ENCODE results near the gene HORMAD2. TPM values are rescaled to one million over a fixed set of nuclear protein-coding genes. Genes with fewer than 3 reads are reported as not detected.
A peak's percentile ranks its signal among the peaks of the same experiment; 100 is the strongest.
"Not testable (repeated sequence)": the region's sequence is repeated elsewhere in the genome, so short reads cannot be mapped to it uniquely, and the experiment has no call there.

Gene HORMAD2
- total RNA-seq, 1 experiment from 2014 or later = not detected

DNA sequence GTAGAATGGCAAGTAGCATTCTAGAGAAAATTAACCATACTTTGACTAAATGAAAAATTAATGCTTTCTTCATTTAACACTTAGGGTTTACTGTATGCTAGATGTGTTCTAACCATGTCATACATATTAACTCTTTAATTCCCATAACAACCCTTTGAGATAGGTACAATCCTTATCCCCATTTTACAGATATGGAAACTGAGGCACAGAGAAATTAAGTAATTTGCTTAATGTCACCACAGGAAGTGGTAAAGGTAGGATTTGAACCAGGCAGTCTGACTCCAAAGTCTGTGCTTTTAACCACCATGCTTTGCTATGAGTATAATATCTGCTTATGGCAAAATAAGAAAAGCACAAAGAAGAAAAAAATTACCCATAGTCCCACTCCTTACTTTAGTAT lies 106.8 kb downstream of the HORMAD2 start:
- DNase-seq (ENCODE audit: extremely low read depth, low read depth) = no peak

DNA sequence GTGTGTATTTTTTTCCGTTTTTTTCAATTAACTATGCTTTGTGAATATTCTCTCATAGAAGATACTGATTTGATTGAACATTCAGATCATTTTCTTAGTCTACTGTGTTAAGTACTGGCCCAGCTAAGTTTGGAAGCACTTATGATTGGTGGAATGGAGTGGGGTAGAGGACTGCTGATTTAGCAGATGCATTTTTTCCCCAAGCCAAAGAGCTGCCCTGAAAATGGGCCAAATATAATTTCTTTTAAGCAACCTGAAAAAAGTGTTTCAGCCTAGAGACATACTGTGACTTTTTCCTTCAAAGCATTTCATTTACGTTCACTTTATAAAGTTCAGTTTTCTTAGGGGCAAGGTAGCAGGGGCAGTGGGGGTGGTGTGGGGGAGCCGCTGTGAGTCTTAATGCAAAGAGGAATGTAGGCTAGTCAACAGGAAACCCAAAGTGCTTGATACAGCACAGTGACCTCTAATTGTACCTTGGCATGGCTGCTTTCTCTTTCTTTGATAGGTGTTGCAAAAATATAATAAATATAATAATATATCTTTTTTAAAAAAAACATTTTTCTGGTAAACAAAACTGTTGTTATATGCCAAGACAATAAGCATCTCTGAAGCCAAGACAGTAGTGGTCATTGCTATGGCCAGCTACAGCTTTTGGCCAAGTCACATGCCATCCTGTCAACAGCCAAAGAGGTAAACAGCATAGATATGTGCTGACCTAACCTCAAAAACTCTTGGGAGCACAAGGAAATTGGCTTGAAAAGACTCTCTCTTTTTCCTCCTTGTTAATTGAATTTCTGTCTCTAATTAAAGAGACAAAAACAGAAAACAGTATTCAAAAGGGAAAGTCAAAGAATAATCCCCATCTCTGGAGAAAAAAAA lies 107.5 kb downstream of the HORMAD2 start:
- DNase-seq (ENCODE audit: extremely low read depth, low read depth) = no peak

DNA sequence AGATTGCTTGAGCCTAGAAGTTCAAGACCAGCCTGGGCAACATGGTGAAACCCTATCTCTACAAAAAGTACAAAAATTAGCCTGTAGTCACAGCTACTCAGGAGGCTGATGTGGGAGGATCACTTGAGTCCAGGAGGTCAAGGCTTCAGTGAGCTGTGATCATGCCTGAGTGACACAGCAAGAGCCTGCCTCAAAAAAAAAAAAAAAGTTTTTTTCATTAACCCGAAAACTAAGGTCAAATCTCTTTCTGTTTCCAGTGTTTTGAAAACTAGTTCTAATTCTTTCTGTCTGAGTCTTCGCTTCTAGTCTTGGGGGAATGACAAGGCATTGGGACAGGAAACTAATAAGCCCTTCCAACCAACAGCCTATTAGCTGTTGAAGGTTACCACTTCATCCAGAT lies 108.6 kb downstream of the HORMAD2 start:
- no peak for DNase-seq (ENCODE audit: extremely low read depth, low read depth)

DNA sequence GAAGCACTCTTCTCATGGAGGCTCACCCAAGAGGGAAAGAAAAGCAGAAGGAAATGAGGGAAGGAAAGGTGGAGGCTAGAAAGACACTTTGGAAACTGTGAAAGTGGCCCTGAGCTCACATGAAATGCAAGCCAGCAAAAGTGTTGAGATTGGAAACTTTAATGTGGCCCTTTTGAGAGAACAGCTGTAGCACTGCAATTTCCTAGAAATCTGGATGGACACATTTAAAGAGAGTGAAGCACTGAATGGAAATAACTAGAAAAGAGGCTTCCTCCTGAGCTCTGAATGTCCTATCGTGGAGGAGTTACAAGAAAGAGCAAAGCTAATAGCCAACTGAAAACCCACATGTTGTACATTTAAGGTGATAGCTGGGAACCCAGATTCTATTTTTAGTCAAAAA lies 110.3 kb downstream of the HORMAD2 start:
- no peak for DNase-seq (ENCODE audit: extremely low read depth, low read depth)

DNA sequence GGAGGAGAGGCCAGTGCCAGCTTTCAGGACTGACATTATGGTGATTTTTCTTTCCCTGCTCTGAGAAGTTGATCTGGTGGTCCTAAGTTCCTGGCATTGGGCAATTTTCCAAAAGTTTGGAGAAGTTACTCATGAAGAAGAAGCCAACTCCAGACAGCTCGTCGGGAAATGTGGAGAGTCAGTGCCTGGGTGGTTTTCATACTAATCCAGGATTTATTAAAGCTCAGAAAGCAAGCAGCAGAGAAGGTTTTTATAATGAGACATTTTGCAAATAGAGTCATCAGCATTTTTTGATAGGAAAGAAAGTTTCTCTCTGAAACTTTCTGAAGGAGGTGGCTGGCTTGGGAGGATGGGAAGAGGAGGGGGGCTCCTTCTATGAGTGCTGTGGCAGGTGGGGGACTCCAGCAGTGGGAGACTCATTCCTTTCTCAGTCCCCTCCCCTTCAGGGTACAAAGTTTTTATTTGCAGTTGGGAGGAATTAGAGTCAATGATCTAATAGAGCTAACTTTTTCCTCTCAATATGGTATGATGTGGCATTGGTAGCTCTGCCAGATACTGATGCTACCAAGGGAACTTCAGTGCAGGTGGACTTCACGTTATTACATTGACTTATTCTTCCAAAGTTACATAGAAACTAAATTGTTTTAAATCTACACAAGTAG lies 110.9 kb downstream of the HORMAD2 start:
- DNase-seq (ENCODE audit: extremely low read depth, low read depth) = no peak

DNA sequence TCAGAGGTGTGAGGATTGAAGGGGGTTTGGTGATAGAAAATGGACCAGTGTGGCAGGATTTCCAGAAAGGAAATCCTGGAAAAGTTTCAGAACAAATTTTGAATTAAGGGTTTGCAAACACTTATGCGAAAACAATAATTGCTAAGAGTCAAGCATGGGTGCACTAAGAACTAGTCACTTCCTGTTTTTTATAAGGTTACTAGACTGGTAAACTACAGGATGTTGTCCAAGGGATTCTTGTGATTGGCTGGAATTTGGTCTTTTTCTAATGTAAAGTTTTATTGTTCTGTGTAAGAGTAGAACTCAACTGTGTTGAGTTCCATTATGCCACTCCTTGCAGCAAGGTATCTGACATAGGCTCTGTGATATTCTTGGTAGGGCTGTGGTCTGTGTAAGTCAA lies 112.2 kb downstream of the HORMAD2 start:
- DNase-seq (ENCODE audit: extremely low read depth, low read depth) = no peak

DNA sequence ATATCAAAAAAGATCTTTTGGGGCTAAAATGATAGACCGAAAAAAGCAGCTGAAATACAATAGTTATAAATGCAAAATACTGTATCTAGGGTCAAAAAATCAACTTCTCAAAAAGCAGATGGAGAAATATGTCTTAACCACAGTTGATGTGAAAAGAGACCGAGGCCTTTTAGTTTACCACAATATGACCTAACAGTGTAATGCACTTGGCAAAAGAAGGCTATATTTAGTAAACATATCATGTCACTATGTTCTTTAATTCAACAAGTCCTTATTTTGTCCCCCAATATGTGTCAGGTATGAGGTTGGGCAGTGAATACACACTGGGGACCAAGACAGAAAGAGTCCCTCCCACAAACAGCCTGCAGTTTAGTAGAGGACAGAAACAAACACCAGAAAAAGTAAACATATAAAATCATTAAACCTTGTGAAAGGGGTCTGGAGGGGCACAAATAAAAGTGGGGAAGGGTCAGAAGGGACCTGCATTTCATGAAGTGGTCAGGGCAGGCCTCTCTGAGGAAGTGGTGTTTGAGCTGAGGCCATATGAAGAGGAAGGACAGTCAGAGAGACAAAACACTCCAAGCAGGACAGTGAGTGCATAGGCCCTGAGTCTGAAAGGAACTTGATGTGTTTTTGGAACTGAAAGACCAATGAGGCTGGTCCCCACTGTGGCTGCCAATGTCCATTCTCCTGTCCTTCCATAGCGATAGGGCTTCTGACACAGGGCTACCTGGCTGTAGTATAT lies 112.9 kb downstream of the HORMAD2 start:
- DNase-seq (ENCODE audit: extremely low read depth, low read depth) = no peak

DNA sequence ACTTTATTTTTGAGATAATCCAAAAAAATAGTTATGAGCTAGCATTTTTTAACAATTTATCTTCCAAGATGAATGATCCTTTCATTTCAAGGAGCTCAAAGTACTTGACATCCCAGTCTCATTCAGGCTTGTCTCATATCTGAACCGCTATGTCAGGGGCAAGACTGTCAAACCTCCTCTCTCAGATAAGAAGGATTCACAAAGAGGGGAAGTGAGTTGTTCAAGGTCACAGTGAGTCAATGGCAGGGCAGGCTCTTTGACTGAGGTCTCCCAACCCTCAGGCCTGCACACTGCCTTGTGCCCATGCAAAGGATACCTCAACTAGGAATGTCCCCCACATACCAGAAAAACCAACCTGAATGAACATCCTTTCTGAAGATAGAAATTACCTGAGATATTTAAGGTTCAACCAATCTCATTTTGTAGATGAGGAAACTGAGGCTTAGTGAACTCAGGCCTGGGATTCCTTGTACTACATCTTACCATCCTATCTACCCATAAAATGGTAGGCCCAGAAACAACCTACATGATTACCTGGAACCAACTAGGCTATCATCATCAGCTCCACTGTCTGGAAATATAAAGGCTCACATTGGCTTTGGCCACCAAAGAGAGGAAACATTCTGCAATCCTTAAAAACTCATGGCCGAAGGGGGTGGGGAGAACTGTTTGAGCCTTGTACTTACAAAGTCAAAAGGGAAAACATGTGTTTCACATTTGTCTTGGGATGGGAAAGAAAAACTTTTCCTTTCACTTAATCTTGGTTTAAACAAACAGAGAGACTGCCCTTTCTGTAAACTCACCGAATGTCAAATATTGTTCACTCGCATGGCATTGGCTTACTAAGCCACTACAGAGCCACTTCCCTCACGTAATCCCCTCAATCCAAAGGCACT lies 115.2 kb downstream of the HORMAD2 start:
- DNase-seq (ENCODE audit: extremely low read depth, low read depth) = peak; percentile 51

DNA sequence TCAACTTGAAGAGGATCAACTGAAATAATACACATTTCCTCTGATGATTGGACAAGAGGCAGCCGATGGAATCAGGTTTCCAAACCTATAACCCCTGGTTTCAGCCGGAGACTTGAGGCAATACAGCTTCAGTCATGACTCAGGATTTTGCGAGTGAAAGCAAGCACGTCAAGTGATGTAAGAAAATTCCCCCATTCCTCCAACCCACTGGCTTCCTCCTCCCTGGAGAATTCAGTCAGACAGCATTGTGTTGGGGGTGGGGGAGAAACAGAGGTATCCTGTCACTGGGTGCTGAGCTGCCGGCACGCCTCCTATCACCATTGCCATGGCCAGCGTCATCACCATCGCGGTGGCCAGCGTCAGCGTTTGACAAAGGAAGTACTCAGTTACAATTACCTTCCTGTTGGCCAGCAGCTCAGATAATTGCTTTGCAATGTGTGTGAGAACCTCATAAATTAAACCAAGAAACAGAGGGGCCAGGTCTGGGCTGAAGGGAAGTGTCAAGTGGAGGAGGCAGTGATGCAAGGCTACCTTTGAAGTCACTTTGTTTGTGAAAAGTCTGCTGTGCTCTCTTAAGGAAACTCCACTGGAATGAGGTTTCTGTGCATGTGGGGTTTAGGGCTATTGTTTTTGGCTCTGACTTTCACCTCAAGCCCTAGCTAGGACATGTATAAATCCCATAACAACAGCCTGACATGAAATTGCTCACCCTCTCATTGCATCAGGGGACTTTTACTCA lies 116.0 kb downstream of the HORMAD2 start:
- peak; percentile 99 for DNase-seq (ENCODE audit: extremely low read depth, low read depth)

DNA sequence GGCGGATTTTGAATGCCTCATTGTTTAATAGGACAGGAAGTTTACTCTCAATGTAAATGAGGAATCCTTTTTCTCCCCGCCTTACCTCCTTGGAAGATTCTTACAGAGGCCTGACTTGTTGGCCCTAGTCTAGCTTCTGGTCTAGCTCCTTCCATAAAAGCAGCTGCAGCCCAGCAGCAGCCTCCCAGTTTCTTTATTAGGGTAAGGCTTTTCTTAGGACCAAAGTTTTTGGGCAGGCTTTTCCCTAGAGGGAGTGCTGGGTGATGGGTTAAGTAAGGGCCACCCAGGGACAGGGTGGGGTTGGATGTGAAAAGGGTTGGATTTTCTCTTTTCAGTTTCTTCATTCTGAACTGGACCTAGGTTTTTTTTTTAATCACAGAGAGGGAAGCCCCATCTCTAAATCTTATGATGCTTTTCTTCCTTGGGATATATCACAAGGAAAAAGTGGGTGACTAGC lies 116.6 kb downstream of the HORMAD2 start:
- no peak for DNase-seq (ENCODE audit: extremely low read depth, low read depth)

DNA sequence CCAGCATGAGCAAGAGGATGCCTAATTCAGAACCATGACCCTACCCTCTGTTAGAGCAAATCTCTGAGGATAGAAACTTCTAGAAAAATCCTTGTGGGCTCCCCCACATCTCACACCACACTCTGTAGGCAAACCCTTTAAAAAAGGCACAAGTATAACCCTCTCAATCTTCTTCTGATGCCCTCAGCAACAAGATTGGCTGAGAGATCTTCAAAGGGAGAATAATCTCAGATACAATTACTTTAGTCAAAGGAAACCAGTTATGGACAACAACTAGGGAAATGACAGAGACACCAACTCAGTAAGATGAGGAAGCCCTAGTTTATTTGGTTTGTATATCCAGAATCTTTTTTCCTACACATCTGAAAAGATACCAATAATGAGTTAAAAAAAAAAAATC lies 117.1 kb downstream of the HORMAD2 start:
- no peak for DNase-seq (ENCODE audit: extremely low read depth, low read depth)

DNA sequence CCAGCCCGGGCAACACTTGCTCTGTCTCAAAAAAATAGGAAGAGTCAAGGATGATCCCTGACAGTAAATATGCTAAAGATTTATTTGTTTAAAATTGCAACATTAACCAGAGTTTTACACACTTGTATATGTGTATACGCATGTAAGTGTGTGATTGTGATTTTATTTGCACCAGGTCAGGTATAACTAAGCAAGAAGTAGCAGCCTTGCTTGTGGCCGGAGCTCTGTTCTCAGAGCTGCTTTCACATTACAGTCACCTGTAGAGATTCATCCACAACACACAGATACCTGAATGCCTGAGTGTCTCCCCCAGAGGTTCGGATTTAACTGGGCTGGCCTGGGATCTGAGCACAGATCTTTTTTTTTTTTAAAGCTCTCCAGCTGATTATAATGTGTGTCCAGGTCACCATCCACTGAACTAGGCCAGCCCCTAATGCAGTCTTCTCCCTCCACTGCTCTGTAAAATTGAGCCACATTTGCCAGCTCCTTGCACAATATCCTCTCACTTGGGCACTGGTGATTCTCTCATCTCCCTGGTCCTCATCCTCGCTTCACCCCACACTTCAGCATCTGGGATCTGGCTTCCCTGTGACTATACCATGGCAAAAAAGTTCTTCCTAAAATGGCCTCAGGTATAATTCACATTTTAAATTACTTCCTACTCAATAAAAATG lies 118.0 kb downstream of the HORMAD2 start:
- no peak for DNase-seq (ENCODE audit: extremely low read depth, low read depth)

DNA sequence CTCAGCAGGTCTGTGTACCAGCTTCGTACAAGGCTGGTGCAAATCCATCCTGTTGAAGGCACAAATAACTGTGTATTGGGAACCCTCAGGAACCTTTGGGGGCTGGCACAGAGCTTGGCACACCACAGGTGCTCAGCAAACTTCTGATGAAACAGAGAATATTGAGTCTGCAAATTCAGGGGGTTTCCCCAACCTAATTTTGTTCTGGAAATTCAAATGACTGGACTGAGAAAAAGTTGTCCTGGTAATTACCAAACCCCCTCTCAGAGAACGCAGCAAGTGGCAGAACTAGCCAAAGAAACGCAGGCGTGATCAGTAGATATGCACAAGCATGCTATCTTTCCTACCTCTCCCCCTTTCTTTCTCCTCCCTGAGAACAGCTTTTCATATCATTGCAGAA lies 118.7 kb downstream of the HORMAD2 start:
- DNase-seq (ENCODE audit: extremely low read depth, low read depth) = no peak

DNA sequence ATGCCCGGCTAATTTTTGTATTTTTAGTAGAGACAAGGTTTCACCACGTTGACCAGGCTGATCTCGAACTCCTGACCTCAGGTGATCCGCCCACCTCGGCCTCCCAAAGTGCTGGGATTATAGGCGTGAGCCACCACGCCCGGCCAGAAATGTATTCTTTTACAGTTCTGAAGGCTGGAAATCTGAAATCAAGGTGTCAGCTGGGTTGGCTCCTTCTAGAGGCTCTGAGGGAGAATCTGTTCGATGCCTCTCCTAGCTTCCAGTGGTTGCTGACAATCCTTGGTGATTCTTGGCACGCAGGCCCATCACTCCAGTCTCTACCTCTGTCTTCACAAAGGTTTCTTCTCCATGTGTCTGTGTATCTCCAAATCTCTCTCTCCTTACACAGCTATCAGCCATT lies 120.6 kb downstream of the HORMAD2 start:
- not testable (repeated sequence) for DNase-seq (ENCODE audit: extremely low read depth, low read depth)

DNA sequence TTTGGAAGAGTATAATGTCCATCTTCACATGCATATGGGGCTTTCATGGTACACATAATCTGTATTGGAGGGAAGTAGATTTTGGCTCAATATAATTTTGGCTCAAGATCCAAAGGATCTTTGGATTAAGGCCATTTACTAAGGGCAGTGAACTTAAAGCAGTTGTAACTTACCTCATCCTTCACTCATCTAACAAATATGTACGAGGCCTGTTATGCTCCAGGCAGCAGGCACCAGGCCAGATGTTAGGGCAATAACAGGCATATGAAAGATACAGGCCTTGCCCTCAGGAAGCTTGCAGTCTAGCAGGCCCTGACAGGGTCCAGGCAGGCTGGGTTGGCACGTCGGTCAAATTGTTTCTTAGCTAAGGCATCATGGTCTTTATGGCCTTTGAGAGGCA lies 121.7 kb downstream of the HORMAD2 start:
- no peak for DNase-seq (ENCODE audit: extremely low read depth, low read depth)

DNA sequence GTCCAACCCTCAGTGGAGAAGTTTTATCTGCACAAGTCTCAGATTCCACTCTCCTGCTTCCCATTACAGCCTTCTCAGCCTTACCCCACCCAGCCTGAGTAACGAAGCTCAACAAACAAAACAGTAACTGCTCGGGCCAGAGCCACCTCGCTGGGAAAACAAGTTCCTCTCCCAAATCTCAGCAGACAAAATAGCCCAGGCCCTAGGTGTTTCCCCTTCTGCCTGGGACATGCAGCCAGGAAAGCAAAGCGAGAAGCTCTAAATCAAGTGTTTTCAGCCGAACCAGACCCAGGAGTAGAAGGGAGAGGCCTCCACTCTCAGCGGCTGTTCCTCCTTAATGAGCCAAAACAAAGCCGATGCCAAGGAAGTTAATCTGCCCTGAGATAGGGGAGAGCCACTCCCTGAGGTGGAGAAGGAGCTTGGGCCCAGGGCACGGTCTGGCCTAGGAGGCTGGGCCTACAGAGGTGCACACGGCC lies 122.3 kb downstream of the HORMAD2 start:
- no peak for DNase-seq (ENCODE audit: extremely low read depth, low read depth)

DNA sequence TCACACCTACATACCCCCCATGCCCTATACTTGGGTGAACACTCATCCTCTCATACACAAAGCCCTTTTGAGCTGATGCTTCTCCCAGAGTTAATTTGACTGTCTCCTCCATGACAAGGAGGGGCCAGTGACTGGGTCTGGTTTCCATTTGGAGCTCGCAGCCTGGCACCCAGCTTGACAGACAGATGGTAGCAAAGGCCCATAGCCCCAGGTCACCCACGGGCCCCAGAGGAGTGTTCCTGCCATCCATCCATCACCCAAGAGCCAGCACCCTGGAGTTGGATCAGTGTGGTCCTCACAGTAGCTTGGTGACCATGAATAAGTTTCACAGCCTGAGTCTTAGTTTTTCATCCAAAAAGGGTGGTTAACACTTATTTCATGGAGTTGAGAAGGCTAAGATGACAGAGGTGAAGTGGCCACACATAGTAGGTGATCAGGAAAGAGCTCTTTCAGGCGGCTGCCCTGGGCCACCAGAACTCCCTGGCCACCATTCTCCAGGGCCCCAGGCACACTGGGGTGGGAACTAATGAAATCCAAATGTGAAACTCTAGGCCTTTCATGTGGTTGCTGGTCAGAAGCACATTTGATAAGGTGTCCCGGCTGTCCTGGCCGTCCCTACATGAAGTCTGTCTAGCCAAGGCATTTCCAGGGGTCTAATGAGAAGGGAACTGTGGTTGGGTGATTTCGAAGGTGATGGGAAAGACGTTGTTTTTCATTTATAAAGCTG lies 123.9 kb downstream of the HORMAD2 start:
- DNase-seq (ENCODE audit: extremely low read depth, low read depth) = no peak

DNA sequence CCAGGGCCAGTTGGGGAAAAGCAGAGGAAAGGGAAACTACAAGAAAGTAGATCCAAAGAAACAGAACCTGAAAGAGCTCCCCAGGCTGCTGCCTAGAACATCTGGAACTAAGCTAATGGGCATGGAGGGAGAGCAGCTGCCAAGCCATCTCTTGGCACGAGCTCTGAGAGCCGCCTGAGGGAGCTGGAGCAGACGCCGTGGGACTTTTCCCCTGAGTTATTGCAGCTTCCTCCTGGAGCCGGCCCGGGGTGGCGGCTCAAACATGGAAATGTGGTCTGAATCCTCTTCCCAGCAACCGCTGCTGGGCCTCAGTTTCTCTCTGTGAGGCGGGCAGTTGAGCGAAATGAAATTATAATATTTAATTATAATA lies 124.5 kb downstream of the HORMAD2 start:
- no peak for DNase-seq (ENCODE audit: extremely low read depth, low read depth)

Data from NCI-H460 (cell line).